IPS-NIHi7 (cell line): ENCODE measurements around the gene PSME3IP1.
"Not testable (repeated sequence)": the region's sequence is repeated elsewhere in the genome, so short reads cannot be mapped to it uniquely, and the experiment has no call there.

Source experiments
- DNase-seq: peaks from one replicate; pipeline ENCODE4 v3.0.0; 2012; ENCODE audit warnings: mixed read lengths; ENCODE audit errors: extremely low spot score

Gene PSME3IP1

DNA sequence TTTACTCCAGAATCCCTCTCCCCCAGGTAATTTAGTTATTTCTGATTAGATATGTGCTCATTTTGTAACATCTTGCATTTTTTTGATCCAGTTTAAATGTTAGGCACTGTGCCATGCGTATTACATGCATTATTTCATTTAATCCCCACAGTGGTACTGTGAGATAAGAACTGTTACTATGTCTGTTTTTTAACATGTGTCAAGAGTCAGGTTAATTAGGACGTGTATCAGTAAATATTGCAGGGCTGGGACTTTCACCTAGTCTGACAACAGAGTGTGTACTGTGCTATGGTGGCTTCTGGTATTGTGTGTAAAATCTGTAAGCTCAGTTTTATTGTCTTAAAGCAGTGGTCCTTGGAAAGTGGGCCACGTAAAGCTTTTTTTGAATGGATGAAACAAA is 10.9 kb upstream of the PSME3IP1 start:
- DNase-seq: no peak

DNA sequence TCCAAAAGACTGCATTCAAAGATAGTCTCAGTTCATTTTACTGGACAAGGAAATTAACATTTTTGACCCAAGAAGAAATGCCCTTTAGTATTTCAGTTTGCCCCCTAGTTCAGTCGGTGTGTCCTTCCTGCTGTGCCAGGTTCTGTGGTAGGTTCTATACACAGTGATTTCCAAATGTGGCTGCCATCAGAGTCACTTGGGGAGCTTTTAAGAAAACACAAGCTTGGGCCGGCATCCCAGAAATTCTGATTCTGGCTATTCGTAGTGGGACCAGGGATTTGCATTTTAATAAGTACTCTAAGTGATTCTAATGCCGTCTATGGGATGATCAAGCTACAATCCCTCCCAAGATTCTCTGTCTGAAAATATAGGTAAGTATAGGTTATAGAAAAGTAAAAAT is 10.4 kb upstream of the PSME3IP1 start:
- DNase-seq: no peak

DNA sequence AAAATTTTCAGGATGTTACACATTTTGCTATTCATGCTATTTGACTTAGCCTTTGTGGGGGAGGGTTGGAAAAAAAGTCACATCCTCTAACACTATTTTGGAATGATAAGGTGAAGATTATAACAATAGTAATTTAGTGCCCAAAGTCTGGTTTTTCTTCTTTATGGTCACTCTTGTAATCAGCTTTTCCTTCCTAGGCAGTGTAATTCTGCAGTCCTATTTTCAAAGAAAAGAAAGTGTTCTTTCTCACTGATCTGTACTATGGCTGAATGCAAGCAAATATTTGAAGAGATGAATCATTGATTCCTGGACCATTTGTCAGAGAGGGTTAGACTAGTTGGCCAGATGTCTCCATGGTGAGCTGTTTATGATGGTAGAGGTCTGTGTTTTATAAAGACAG is 8.7 kb upstream of the PSME3IP1 start:
- no peak for DNase-seq

DNA sequence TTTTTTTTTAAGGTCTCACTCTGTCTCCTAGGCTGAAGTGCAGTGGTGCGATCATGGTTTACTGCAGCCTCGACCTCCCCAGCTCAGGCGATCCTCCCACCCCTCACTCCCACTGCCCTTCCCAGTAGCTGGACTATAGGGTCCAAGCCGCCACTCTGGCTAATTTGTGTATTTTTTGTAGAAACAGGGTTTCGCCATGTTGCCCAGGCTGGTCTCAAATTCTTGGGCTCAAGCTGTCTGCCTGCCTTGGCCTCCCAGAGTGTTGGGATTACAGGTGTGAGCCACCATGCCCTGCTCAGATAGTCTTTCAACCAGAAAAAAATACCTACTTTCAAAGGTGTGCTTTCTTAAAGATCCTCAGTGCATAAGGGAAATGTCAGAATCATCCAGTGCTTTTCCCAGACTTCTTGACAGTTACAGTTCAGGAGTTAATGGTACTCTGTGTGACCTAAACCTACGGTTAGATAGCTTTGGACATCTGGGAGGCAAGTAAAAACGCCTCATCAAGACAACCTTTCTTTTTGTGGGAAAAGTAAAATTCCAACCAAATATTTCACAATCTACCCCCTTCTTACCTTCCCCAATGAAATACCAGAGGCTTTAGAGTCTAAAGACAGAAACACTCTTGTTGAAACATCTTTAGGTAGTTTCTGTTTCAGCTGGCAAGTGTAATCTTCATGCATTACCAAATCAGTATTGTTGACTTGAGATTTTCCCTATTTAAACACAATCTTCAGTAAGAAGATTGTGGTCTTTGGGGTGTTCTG is 7.1 kb upstream of the PSME3IP1 start:
- DNase-seq: no peak

DNA sequence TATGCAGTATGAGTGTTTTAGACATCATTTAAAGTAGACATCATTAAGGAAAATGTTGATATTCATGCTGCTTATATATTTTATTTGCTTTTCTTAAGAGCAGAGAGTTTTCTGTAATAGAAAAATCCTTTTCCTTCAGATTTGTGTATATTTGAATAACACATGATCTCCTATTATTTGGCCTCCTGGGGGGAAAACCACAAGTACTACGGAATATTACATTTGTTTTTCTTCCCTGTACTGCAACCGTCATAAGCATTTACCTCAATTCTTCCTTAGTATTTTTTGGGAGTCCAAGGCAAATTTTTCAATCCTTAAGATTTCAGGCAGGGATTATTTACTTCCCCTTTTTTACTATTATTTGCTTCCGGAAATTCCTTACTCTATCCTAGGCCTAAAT is 6.3 kb upstream of the PSME3IP1 start:
- DNase-seq: no peak

DNA sequence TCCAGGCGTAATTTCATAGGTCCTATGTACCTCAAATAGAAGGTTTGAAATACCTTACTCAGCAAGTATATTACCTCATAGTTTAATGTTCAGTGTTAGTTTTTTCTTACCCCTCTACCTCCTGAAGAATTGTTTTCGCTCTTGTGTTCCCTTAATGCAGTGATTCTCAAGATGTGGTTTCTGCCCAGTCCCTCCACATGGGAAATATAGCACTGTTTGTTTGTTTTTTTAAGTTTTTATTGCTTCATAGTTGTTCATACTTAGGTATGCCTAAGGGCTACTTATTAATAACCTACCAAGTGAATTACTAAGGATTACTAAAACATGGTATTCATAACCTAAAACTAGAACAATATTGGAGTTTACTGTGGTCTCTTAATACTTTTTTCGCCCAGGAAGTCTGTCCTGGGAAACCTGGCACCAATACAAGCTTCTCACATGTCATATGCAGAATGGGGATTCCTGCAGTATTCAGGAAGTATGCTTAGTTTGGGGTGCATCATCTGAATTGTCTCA is 5.3 kb upstream of the PSME3IP1 start:
- no peak for DNase-seq

DNA sequence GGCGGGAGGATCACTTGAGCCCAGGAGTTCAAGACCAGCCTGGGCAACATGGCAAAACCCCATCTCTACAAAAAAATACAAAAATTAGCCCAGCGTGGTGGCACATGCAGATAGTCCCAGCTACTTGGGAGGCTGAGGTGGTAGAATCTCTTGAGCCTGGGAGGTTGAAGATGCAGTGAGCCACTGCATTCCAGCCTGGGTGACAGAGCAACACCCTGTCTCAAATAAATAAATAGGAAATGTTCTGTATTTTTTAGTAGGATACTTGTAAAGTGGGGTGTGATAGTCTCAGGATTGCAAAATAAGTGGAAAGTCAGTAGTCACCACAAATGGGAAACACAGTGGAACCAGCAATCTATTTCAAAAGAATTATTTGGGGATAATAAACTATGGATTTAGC is 4.3 kb upstream of the PSME3IP1 start:
- DNase-seq: no peak

DNA sequence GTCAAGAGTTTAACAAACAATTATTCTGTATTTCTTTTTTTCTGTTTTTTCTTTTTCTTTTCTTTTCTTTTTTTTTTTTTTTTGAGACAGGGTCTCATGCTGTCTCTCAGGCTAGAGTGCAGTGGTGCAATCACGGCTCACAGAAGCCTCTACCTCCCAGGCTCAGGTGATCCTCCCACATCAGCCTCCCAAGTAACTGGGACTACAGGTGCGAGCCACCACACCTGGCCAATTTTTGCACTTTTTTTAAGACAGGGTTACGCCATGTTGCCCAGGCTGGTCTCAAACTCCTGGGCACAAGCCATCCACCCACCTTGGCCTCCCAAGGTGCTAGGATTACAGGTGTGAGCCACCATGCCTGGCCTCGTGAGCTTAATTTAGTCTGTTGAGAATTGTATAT is 3.7 kb upstream of the PSME3IP1 start:
- not testable (repeated sequence) for DNase-seq

DNA sequence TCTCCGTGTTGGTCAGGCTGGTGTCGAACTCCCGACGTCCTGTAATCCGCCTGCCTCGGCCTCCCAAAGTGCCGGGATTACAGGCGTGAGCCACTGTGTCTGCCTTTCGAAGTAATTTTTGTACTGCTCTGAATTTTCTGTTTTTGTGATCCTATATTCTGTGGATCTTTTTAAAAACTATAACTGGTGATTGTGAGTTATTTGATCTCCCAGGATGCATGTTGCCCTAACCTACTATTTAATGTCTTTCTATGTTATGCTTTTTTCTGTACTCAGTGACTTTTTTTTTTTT is 2.8 kb upstream of the PSME3IP1 start:
- DNase-seq: no peak

DNA sequence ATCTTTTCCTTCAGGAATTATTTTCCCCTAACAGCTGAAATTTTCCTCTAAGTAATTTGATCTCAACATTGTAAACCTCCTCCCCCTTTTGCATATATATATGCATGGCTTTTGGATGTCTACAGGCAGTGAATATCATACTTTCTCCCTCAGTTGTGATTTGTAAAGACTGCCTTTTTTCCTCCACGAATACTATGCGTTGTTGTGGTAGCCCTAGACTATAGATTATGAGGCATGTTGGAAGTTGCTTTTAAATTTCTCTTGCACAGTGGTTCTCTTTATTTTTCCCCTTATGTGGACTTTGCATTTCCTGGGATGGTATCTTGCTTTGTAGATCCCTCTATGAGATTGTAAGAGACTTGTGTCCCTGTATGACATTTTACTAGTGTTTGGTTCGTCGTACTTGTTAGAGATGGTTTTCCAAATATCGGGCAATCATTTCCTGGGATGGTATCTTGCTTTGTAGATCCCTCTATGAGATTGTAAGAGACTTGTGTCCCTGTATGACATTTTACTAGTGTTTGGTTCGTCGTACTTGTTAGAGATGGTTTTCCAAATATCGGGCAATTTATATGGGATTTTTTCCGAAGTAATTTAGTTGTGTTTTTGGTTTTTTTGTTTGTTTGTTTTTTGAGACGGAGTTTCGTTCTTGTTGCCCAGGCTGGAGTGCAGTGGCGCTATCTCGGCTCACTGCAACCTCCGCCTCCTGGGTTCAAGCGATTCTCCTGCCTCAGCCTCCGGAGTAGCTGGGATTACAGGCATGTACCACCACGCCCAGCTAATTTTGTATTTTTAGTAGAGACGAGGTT is 2.3 kb upstream of the PSME3IP1 start:
- DNase-seq: not testable (repeated sequence)

DNA sequence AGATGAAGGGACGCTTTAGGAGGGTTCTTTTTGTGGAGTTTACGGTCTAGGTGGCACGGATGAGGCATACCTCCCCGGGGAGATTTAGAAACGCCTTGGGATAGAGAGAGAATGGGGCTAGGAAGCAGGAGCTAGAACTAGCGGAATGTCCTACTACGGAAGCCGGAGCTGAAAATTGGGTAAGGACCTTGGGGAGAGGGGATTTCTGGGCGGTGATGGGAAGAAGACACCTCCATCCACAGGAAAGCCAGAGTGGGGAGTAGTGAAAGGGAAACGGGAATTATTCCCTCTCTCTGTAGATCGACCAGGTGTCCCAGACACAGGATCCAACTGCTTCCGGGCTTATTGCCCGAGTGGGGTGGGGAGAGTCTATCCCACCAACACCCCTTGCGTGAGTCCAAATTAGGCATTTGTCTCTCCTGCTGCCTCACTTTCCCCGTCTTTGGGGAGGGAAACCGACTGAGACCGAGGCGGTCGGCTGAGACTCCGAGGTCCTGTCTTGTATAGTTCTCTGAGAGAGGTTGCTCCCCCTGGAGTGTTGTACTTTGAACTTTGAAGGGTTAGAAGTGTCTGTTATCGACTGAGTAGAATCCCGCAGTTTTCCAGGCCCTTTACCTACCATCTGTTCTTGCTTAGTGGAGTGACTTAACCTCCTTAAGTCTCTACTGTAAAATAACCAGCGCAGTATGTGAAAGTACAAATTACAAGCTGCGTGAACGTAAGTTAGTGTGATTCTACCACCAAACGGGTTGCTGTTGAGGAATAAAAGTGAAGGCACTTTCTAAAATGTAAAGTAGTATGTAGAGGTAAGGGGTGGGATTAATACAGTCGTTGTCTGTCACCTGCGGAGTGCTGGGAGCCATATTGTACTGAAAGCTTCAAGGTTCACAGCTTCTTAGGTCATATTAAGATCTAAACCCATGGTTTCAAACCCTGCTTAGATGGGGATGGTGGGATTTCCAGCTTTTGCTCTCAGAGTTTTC is 1.3 kb upstream of the PSME3IP1 start:
- DNase-seq: peak; percentile 18

DNA sequence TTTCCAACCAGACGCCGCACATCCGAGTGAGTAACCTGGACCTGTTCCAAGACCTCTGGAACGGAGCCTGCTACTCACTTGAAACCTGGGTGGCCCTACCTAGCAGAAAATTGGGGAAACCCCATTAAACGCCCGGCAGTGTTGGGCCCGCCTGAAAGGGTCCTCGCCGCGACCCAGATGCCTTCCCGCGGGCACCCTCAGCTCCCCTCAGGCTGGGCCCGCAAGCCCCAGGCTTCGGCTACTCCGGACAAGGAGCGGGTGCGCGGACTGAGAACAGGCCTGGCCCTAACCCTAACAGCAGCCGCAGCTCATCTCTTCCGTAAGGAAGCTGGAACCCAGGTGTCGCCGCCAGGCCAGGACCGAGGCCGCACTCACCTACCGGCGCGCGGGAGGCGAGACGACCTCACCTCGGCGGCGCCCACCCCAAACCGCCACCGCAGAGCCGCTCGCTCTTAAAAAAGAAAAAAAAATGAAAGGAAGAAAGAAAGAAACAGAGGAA is 344 bp downstream of the PSME3IP1 start:
- peak; percentile 35 for DNase-seq

DNA sequence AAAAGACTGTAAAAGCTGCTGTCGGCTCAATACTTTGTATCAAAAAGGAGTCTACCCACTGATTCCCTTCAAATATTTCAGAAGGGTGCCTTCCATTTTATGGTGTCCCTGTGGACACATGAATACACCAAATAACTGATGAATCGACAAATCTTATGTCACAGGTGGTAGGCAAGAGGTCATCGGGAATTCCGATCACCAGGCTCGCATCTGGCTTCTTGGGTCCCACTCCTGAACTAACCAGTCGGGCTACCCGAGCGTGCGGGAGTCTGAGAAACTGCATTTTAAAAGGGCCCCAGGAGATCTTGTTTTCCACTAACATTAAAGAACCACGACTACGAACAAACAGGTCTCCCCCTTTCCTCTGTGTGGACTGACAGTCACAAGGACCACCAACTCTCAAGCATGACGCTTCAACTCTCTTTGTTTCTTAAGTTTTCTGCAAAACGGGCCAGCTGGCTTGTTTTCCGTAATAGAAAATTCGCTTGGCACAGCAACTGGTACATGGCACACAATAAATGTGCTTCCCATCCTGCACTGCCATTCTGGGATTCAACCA is 873 bp downstream of the PSME3IP1 start:
- no peak for DNase-seq

DNA sequence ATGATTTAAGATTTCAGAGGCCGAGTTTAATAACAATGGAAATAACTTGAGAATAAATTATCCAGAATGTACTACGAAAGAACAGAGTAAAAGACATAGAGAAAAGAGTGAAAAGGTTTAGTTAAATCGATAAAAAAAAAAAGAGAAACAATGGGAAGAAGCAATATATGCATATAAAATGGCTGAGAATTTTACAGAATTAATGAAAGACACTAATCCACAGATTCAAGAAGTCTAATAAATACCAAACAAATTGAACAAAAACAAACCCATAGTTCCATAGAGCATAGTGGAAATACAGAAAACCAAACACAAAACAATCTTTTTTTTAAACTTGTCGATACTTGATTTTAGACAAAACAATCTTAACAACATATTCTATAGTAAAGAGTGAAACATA is 1.7 kb downstream of the PSME3IP1 start:
- no peak for DNase-seq

DNA sequence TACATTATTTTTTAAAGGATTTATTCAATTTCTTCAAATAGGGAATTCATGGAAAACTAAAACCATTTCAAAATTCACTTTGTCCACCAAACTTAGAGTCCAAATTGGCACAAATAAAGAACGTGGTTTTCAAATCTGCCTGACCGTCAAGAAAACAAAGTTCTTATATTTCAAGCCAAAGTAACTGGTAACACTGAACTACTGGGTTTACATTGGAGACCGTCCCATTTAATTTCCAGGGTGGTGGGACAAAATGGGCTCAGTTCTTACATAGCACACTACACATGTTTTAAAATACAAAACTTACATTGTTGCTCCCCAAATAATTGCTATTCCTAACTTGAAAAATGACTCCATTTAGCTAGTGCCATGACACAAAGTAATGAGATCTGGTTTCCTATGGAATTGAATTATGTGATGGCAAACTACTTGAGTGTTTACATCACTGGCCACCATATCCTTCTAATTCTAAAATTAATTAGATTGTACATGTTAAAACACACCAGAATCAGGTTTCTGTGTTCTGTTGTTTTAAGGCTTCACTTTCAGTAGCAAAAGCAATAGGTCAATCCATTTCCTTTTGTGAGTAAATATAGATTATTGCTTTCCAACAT is 6.5 kb downstream of the PSME3IP1 start:
- DNase-seq: no peak

DNA sequence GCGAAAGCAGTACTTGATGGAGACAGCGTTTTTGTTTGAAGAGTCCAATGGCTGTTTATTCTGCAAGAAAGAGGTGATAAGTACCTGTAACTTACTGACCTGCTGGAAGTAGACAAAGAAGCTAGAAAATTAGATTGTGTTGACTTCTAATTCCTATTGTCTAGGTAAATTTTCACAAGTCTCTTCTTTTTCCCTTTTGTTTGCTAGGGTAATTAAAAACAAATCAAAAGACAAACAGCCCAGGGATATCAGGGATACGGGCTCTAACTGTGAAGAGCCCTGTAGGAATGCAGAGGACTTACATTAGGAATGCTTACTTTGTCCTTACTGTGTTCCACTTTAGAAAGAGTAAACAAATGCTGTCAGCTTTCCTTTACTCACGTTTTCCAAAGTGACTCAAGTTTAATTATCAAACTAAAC is 7.0 kb downstream of the PSME3IP1 start:
- DNase-seq: peak; percentile 25

DNA sequence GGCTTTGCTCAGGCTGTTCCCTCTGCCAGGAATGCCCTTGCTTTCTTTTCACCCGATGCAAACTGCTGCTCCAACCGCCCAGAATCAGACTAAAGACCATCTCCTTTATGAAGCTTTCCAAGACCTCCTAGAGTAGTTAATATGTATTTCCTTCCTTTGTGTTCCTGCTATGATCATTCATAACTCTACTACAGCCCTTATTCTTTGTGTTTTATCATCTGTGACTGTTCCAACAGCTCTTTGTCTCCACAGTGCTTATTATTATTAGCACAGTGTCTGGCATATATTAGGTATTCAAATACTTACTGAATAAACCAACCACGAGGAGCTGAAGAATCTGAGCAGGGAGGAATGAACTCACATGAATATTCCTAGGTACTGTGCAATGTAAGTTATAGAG is 7.6 kb downstream of the PSME3IP1 start:
- no peak for DNase-seq

DNA sequence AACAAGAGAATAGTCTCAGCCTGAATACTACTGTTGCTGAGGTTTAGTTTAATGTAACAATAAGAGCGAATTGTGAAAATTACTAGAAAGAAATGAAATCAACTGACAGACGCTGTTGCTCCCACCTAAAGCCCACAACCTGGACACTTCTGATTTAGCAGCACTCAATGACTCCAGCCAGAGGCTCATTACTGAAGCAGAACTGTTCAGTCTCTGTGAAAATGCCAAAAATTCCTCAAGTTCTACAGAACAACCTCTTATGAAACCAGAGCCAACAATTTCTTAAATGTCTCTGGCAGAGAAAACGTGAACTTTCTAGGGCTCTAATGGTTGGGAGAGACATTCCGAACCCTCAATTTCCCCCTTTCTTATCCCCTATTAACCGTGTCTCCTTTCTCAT is 9.9 kb downstream of the PSME3IP1 start:
- DNase-seq: no peak

DNA sequence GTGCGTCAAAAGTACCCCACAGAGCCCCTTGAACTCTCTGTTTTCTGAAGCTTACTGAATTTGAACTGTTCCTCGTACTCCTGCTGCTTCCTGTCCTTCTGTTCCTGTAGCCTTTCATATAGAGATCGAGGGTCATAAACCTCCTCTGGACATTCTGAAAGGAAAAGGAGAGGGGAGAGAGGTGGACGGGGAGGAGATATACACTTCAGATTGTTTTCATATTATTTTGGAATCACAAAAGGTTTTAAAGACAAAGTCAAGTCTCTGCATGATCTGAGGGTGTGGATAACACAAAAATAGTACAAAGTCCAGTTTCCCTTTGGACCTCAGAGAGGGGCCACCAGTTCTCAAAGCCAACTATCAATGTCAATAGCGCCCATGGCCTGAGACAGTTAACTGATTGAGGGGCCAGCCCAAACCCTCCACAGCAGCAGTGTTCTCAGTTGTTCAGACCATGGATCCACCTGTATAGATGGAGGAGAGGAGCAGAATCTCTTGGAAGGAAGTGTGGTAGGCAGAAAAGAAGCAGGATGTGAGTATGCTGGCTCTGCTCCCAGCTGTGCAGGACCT is 13.0 kb downstream of the PSME3IP1 start:
- no peak for DNase-seq

DNA sequence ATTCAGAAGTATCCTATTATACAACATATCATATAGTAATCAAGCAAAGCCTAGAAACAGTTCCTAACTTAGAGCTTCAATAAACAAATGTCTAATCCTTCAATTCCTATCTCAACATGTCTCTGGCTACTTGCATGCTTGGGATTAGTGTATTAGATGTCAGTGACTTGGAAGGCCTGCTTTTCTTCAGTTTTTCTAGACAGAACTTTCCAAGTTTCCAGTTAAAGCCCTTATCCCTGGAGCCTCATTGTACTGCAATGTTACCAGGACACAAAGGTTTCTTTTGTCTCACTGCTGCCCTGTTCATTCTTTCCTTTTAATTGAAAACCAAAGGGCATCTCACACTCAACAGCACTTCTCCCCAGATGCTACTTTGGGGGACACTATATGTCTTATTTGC is 16.5 kb downstream of the PSME3IP1 start:
- no peak for DNase-seq

DNA sequence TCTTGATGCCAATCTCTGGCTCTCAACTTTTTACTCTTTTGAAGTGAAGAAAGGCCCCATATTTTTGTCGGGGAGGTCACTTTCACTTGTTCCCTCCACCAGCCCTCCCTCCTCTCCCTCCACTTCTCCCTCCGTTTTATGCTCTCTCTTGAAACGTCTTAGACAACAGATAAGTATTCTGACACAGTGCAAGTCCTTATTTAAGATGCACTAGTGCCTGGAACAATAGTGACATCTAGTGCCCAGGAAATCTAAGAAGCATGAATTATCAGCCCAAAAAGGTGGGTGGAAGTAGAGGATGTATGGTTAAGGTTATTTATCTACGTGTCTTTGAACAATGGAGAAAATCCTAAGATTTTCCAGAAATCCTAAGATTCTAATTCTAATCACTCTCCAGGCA is 17.9 kb downstream of the PSME3IP1 start:
- no peak for DNase-seq
